SK-N-SH treated with all-trans-retinoic acid at 6 μM for 48 hours (cell line): ENCODE data around the gene ZNF287.

Source experiments
- BACH2 ChIP-seq: fragments of 250-450 bp; sonication (Bioruptor Pico); IDR thresholded peaks from 2 replicates; pipeline ENCODE4 v1.9.0; 2021; ENCODE audit warnings: mild to moderate bottlenecking, borderline replicate concordance
- CREB5 ChIP-seq: fragments of 250-450 bp; sonication (Bioruptor Pico); IDR thresholded peaks from 2 replicates; pipeline ENCODE4 v1.5.1; 2020; ENCODE audit warnings: low read depth, mild to moderate bottlenecking, moderate library complexity
- CSDC2 ChIP-seq: fragments of 250-450 bp; sonication (Bioruptor Pico); IDR thresholded peaks from 2 replicates; pipeline ENCODE4 v1.5.0; 2020; ENCODE audit warnings: mild to moderate bottlenecking, moderate library complexity
- ISL1 ChIP-seq: fragments of 250-450 bp; sonication (Bioruptor Pico); IDR thresholded peaks from 2 replicates; pipeline ENCODE4 v2.1.2; 2022; ENCODE audit warnings: mild to moderate bottlenecking, moderate library complexity
- TSHZ2 ChIP-seq: fragments of 250-450 bp; sonication (Bioruptor Pico); IDR thresholded peaks from 2 replicates; pipeline ENCODE4 v1.5.0; 2020; ENCODE audit warnings: mild to moderate bottlenecking, moderate library complexity
- ZC3H10 ChIP-seq: fragments of 250-450 bp; sonication (Bioruptor Pico); IDR thresholded peaks from 2 replicates; pipeline ENCODE4 v1.5.1; 2021; ENCODE audit warnings: mild to moderate bottlenecking, moderate library complexity
- ZFP3 ChIP-seq: fragments of 250-450 bp; sonication (Bioruptor Pico); IDR thresholded peaks from 2 replicates; pipeline ENCODE4 v1.5.0; 2020; ENCODE audit warnings: mild to moderate bottlenecking, moderate library complexity
- ZNF565 ChIP-seq: fragments of 450-650 bp; formaldehyde crosslinking; conservative IDR thresholded peaks from 2 replicates; pipeline ENCODE4 v1.5.0; 2020; ENCODE audit warnings: low read depth, mild to moderate bottlenecking, moderate library complexity
- ZNF8 ChIP-seq: fragments of 450-650 bp; formaldehyde crosslinking; IDR thresholded peaks from 2 replicates; pipeline ENCODE4 v1.5.0; 2020; ENCODE audit warnings: mild to moderate bottlenecking, moderate library complexity
- TF ChIP-seq, protein P1 (sequence below): fragments of 250-450 bp; sonication (Bioruptor Pico); IDR thresholded peaks from 2 replicates; pipeline ENCODE4 v1.5.1; 2021; ENCODE audit warnings: mild to moderate bottlenecking, moderate library complexity

GRCh38 chr17:16512011-16512410 lies 57.0 kb downstream of the ZNF287 start:
- TF ChIP-seq, protein P1, sequence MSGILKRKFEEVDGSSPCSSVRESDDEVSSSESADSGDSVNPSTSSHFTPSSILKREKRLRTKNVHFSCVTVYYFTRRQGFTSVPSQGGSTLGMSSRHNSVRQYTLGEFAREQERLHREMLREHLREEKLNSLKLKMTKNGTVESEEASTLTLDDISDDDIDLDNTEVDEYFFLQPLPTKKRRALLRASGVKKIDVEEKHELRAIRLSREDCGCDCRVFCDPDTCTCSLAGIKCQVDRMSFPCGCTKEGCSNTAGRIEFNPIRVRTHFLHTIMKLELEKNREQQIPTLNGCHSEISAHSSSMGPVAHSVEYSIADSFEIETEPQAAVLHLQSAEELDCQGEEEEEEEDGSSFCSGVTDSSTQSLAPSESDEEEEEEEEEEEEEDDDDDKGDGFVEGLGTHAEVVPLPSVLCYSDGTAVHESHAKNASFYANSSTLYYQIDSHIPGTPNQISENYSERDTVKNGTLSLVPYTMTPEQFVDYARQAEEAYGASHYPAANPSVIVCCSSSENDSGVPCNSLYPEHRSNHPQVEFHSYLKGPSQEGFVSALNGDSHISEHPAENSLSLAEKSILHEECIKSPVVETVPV (CRISPR knock-in tag), result no peak
- TF ChIP-seq CREB5 (no peak), CSDC2 (CRISPR knock-in tag) (no peak), ZNF565 (CRISPR knock-in tag) (no peak), ZFP3 (CRISPR knock-in tag) (no peak), ZNF8 (CRISPR knock-in tag) (no peak), BACH2 (CRISPR knock-in tag) (no peak), ISL1 (no peak), TSHZ2 (CRISPR knock-in tag) (no peak), ZC3H10 (CRISPR knock-in tag) (no peak)
